ENCODE data around the gene TAOK3. TPM values are rescaled to one million over a fixed set of nuclear protein-coding genes. Genes with fewer than 3 reads are reported as not detected.
"Not testable (repeated sequence)": the region's sequence is repeated elsewhere in the genome, so short reads cannot be mapped to it uniquely, and the experiment has no call there.

The TAOK3 gene
- total RNA-seq, 1 donor from 2014 or later = 1.1 TPM

DNA sequence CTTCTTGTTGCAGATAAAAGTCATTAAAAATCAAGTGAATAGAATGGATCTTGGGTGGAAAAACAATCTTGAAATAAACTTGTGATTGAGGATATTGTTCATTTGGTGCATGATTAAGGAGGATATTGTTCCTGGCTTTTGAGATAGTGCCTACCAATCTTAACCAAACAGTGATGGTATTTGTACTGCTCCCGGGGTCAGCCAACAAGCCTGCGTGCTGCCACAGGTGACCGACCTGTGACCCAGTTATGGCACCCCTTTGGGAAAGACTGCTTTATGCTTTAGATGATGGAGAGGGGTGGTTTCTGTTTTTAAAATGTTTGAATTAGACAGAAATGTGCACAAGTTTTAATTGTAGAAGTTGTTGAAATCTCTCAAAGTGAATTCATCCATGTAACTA lies 45.2 kb upstream of the TAOK3 start:
- no peak for DNase-seq (ENCODE audit: low spot score)
- Mint-ChIP-seq H3K36me3 (peaks cover 47% of the 10 kb centered on the region), H3K4me3 (no peak overlapping the region), H3K9me3 (peaks cover 2% of the 10 kb centered on the region), H3K27me3 (ENCODE audit: insufficient read depth, low read depth) (no peaks in the 10 kb centered on the region), H3K27ac (no peak overlapping the region), H3K4me1 (no peaks in the 10 kb centered on the region)
- no peaks in the 10 kb centered on the region for H3K9me3 ChIP-seq (ENCODE audit: low read depth)
- H3K27me3 ChIP-seq = no peaks in the 10 kb centered on the region
- no peaks in the 10 kb centered on the region for H3K4me1 ChIP-seq
- H3K9ac ChIP-seq = no peak overlapping the region
- no peaks in the 10 kb centered on the region for H4K20me1 ChIP-seq (ENCODE audit: low read depth)
- H3K79me2 ChIP-seq (ENCODE audit: low read depth) = no peaks in the 10 kb centered on the region
- H3K4me3 ChIP-seq = no peak overlapping the region
- TF ChIP-seq EZH2phosphoT487 (IDR thresholded peaks at IDR 0.05) (no peak), EZH2 (IDR thresholded peaks at IDR 0.05) (no peak)
- TF ChIP-seq, protein P1, sequence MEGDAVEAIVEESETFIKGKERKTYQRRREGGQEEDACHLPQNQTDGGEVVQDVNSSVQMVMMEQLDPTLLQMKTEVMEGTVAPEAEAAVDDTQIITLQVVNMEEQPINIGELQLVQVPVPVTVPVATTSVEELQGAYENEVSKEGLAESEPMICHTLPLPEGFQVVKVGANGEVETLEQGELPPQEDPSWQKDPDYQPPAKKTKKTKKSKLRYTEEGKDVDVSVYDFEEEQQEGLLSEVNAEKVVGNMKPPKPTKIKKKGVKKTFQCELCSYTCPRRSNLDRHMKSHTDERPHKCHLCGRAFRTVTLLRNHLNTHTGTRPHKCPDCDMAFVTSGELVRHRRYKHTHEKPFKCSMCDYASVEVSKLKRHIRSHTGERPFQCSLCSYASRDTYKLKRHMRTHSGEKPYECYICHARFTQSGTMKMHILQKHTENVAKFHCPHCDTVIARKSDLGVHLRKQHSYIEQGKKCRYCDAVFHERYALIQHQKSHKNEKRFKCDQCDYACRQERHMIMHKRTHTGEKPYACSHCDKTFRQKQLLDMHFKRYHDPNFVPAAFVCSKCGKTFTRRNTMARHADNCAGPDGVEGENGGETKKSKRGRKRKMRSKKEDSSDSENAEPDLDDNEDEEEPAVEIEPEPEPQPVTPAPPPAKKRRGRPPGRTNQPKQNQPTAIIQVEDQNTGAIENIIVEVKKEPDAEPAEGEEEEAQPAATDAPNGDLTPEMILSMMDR (IDR thresholded peaks at IDR 0.05) = no peak
- H3K27ac ChIP-seq = no peak overlapping the region
- no peak overlapping the region for H3K4me2 ChIP-seq
- no peaks in the 10 kb centered on the region for H3K36me3 ChIP-seq
- H2AFZ ChIP-seq (replicated peaks) = no peak overlapping the region
- no peaks in the 10 kb centered on the region for H3F3A ChIP-seq (ENCODE audit: low read depth)

DNA sequence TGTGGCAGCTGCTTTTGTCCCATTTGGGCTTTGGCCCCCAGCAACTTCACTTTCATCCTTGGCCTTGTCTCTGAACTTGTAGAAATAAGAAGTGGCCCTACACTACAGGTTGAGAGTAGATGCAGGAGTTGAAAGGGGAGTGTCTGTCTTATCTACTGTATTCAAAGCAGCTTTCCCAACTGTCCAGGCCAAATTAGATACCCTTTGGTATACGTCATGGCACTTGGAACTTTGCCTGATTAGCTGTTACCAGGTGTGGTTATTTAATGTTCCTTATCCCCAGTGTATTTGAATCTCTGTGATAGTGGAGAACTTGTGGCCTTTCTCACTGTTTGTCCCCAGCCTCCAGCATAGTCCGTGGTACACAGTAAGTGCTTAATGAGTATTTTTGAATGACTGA lies 37.1 kb upstream of the TAOK3 start:
- Histone ChIP-seq H3K9ac (no peak overlapping the region), H3F3A (ENCODE audit: low read depth) (no peaks in the 10 kb centered on the region), H4K20me1 (ENCODE audit: low read depth) (no peaks in the 10 kb centered on the region), H3K79me2 (ENCODE audit: low read depth) (no peaks in the 10 kb centered on the region), H3K4me3 (no peak overlapping the region), H2AFZ (replicated peaks) (no peak overlapping the region), H3K9me3 (ENCODE audit: low read depth) (no peaks in the 10 kb centered on the region), H3K27ac (no peak overlapping the region), H3K27me3 (no peaks in the 10 kb centered on the region), H3K4me1 (no peaks in the 10 kb centered on the region), H3K4me2 (no peak overlapping the region), H3K36me3 (no peaks in the 10 kb centered on the region)
- no peak overlapping the region for H3K4me3 Mint-ChIP-seq
- no peaks in the 10 kb centered on the region for H3K4me1 Mint-ChIP-seq
- H3K27me3 Mint-ChIP-seq (ENCODE audit: insufficient read depth, low read depth) = no peaks in the 10 kb centered on the region
- no peak overlapping the region for H3K27ac Mint-ChIP-seq
- DNase-seq (ENCODE audit: low spot score) = no peak
- no peak for TF ChIP-seq EZH2 (IDR thresholded peaks at IDR 0.05)
- TF ChIP-seq, protein P1 (IDR thresholded peaks at IDR 0.05) = no peak
- no peak for TF ChIP-seq EZH2phosphoT487 (IDR thresholded peaks at IDR 0.05)
- no peaks in the 10 kb centered on the region for H3K9me3 Mint-ChIP-seq
- peaks cover 36% of the 10 kb centered on the region for H3K36me3 Mint-ChIP-seq

DNA sequence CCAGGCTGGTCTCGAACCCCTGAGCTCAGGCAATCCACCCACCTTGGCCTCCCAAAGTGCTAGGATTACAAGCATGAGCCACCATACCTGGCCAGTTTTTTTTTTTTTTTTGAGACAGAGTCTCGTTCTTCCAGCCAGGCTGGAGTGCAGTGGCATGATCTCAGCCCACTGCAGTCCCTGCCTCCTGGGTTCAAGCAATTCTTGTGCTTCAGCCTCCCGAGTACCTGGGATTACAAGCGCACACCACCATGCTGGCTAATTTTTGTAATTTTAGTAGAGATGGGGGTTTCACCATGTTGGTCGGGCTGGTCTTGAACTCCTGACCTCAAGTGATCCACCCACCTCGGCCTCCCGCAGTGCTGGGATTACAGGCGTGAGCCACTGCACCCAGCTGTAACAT lies 35.5 kb upstream of the TAOK3 start:
- H3K27ac Mint-ChIP-seq; H3K9ac ChIP-seq; H3K27ac ChIP-seq; H3K4me2 ChIP-seq; H3F3A ChIP-seq (ENCODE audit: low read depth); DNase-seq (ENCODE audit: low spot score); H3K4me3 Mint-ChIP-seq; H2AFZ ChIP-seq (replicated peaks); H3K79me2 ChIP-seq (ENCODE audit: low read depth); H3K4me1 Mint-ChIP-seq; H3K27me3 ChIP-seq; H3K9me3 Mint-ChIP-seq; H3K4me1 ChIP-seq; H4K20me1 ChIP-seq (ENCODE audit: low read depth); H3K4me3 ChIP-seq; H3K9me3 ChIP-seq (ENCODE audit: low read depth); H3K27me3 Mint-ChIP-seq (ENCODE audit: insufficient read depth, low read depth); H3K36me3 ChIP-seq: not testable (repeated sequence)
- peaks cover 22% of the 10 kb centered on the region for H3K36me3 Mint-ChIP-seq

DNA sequence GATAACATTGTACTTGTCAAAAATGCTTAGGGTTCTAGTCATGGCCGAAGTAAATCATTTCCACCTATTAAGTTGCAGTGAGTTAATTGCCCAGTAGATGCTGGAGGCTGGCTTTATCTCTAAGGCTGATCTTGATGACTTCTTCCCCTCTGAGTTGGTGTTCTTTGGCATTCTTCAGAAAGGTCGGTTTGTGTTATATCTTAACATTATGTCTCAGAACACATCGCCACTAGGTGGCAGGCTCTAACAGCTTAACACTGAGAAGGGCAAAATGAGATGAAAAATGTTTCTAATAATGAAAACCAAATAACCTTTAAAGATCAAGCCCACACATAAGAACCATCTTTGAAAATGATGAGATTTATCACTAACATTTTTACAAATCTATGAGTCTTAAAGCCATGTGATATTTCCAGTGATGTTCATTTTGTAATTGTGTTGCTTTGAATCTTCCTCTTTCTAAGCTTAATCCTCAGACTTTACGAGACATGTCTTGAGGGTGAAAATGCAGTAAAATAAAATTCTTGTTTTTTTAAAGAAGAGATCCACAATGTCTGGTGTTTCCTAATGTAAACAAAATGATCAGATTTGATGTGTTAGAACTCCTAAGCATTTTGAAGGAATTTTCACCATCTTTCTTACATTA lies 32.3 kb upstream of the TAOK3 start:
- Mint-ChIP-seq H3K9me3 (no peaks in the 10 kb centered on the region), H3K27me3 (ENCODE audit: insufficient read depth, low read depth) (no peaks in the 10 kb centered on the region), H3K36me3 (peaks cover 18% of the 10 kb centered on the region), H3K4me1 (no peaks in the 10 kb centered on the region), H3K27ac (no peak overlapping the region), H3K4me3 (no peak overlapping the region)
- peak; percentile 82 for DNase-seq (ENCODE audit: low spot score)
- Histone ChIP-seq H3K4me1 (no peaks in the 10 kb centered on the region), H3F3A (ENCODE audit: low read depth) (peaks cover 7% of the 10 kb centered on the region), H3K9me3 (ENCODE audit: low read depth) (no peaks in the 10 kb centered on the region), H3K27ac (no peak overlapping the region), H3K27me3 (no peaks in the 10 kb centered on the region), H4K20me1 (ENCODE audit: low read depth) (peaks cover 8% of the 10 kb centered on the region), H3K4me3 (no peak overlapping the region), H2AFZ (replicated peaks) (no peak overlapping the region), H3K9ac (no peak overlapping the region), H3K4me2 (no peak overlapping the region), H3K36me3 (peaks cover 3% of the 10 kb centered on the region), H3K79me2 (ENCODE audit: low read depth) (no peaks in the 10 kb centered on the region)
- TF ChIP-seq, protein P1 (IDR thresholded peaks at IDR 0.05) = peak; percentile 88
- no peak for TF ChIP-seq EZH2 (IDR thresholded peaks at IDR 0.05)
